ENCODE results near the gene KDM2A.
A peak's percentile ranks its signal among the peaks of the same experiment; 100 is the strongest.

KDM2A gene

GRCh38 chr11:67292671-67293070, 173.6 kb downstream of the KDM2A start:
- H3K36me3 ChIP-seq (ENCODE audit: control insufficient read depth in 2 of 2, insufficient read depth in 1 of 2, low read length in 2 of 2): peaks cover 12 to 66% of the 10 kb centered on the region in 2 experiments; a peak in 2 of 3 replicates
- H3K4me3 ChIP-seq (ENCODE audit: low read depth, low read length): no peak overlapping the region
- TF ChIP-seq ZNF561 (tag by site-specific recombination; IDR thresholded peaks at IDR 0.05; ENCODE audit: borderline replicate concordance) (no peak), BCL11B (tag by site-specific recombination; IDR thresholded peaks at IDR 0.05; ENCODE audit: low read depth) (no peak), ZXDB (tag by site-specific recombination; IDR thresholded peaks at IDR 0.05) (no peak), ZBTB6 (tag by site-specific recombination; IDR thresholded peaks at IDR 0.05) (no peak), ZNF24 (tag by site-specific recombination; IDR thresholded peaks at IDR 0.05) (no peak), ZNF677 (tag by site-specific recombination; IDR thresholded peaks at IDR 0.05) (no peak), ZNF664 (tag by site-specific recombination; IDR thresholded peaks at IDR 0.05) (no peak), ZNF544 (tag by site-specific recombination; IDR thresholded peaks at IDR 0.05) (no peak)
- H3K9me3 ChIP-seq (ENCODE audit: control insufficient read depth, insufficient read depth, low read depth, low read length): no peaks in the 10 kb centered on the region
- ChIA-PET CTCF (interaction anchor here (1.0 to 1.4 kb wide), 3 partner anchors 24 to 31 kb away, joined by 4 to 13 read pairs (median 5); no protein-coding TSS in a partner anchor), POLR2A (interaction anchor here (1.6 kb wide), 1 partner anchor 10 kb away, joined by 5 read pairs; the partner anchor contains the start of gene SSH3)
- H3K4me1 ChIP-seq (ENCODE audit: control insufficient read depth, insufficient read depth, low read length): no peaks in the 10 kb centered on the region
- H3K27ac ChIP-seq (ENCODE audit: extremely low read depth, low read depth, low read length): no peak overlapping the region

- Histone ChIP-seq H3K9me3 (ENCODE audit: control insufficient read depth, insufficient read depth, low read depth, low read length) (no peaks in the 10 kb centered on the region), H3K4me1 (ENCODE audit: control insufficient read depth, insufficient read depth, low read length) (no peaks in the 10 kb centered on the region), H3K4me3 (ENCODE audit: low read depth, low read length) (no peak overlapping the region), H3K36me3 (ENCODE audit: control insufficient read depth in 2 of 2, insufficient read depth in 1 of 2, low read length in 2 of 2) (peaks cover 12 to 67% of the 10 kb centered on the region in 2 experiments; a peak in 2 of 3 replicates), H3K27ac (ENCODE audit: extremely low read depth, low read depth, low read length) (no peak overlapping the region)
- ChIA-PET CTCF (interaction anchor here (1.0 to 1.4 kb wide), 3 partner anchors 24 to 32 kb away, joined by 4 to 13 read pairs (median 5); no protein-coding TSS in a partner anchor), POLR2A (interaction anchor here (0.8 to 1.6 kb wide), 2 partner anchors 10 kb away, joined by 3 to 5 read pairs; partner anchors contain the start of gene SSH3)
- TF ChIP-seq ZNF48 (tag by site-specific recombination; IDR thresholded peaks at IDR 0.05) (no peak), ZNF776 (tag by site-specific recombination; IDR thresholded peaks at IDR 0.05; ENCODE audit: borderline replicate concordance) (no peak), ZNF140 (tag by site-specific recombination; IDR thresholded peaks at IDR 0.05) (peak; percentile 58; the same call in 1 of the 2 replicates)
Observed at GRCh38 chr11:67293090-67293489, 174.0 kb downstream of the KDM2A start.

- CTCF ChIA-PET: interaction anchor here (0.7 to 1.0 kb wide), 3 partner anchors 34 to 209 kb away, joined by 3 to 6 read pairs (median 3); no protein-coding TSS in a partner anchor
- peaks cover 12 to 86% of the 10 kb centered on the region in 2 experiments; a peak in 2 of 3 replicates for H3K36me3 ChIP-seq (ENCODE audit: control insufficient read depth in 2 of 2, insufficient read depth in 1 of 2, low read length in 2 of 2)
- TF ChIP-seq ZNF530 (tag by site-specific recombination; IDR thresholded peaks at IDR 0.05; ENCODE audit: low read depth): no peak
- TF ChIP-seq ZNF433 (tag by site-specific recombination; IDR thresholded peaks at IDR 0.05; ENCODE audit: low read depth): no peak
- TF ChIP-seq SETDB1 (IDR thresholded peaks at IDR 0.05; ENCODE audit: insufficient read length, low read length): peak; percentile 67
- H3K27ac ChIP-seq (ENCODE audit: extremely low read depth, low read depth, low read length): no peak overlapping the region
- no peaks in the 10 kb centered on the region for H3K9me3 ChIP-seq (ENCODE audit: control insufficient read depth, insufficient read depth, low read depth, low read length)
- H3K4me1 ChIP-seq (ENCODE audit: control insufficient read depth, insufficient read depth, low read length): no peaks in the 10 kb centered on the region
- POLR2A ChIA-PET: no interaction called here
- H3K4me3 ChIP-seq (ENCODE audit: low read depth, low read length): no peak overlapping the region
Observed at GRCh38 chr11:67295846-67296245, 176.8 kb downstream of the KDM2A start.

GRCh38 chr11:67298786-67299185, 179.7 kb downstream of the KDM2A start:
- peaks cover 11 to 68% of the 10 kb centered on the region in 2 experiments; a peak in 2 of 3 replicates for H3K36me3 ChIP-seq (ENCODE audit: control insufficient read depth in 2 of 2, insufficient read depth in 1 of 2, low read length in 2 of 2)
- no peaks in the 10 kb centered on the region for H3K4me1 ChIP-seq (ENCODE audit: control insufficient read depth, insufficient read depth, low read length)
- no peaks in the 10 kb centered on the region for H3K9me3 ChIP-seq (ENCODE audit: control insufficient read depth, insufficient read depth, low read depth, low read length)
- ChIA-PET CTCF (interaction anchor here (0.7 to 1.3 kb wide), 3 partner anchors 16 to 37 kb away, joined by 3 to 4 read pairs (median 4); no protein-coding TSS in a partner anchor), POLR2A (interaction anchor here (3.7 kb wide), 1 partner anchor 10 kb away, joined by 17 read pairs; the partner anchor contains the start of gene ANKRD13D)
- no peak overlapping the region for H3K27ac ChIP-seq (ENCODE audit: extremely low read depth, low read depth, low read length)
- H3K4me3 ChIP-seq (ENCODE audit: low read depth, low read length): no peak overlapping the region
- TF ChIP-seq ZNF701 (tag by site-specific recombination; IDR thresholded peaks at IDR 0.05): no peak
- TF ChIP-seq KLF8 (tag by site-specific recombination; IDR thresholded peaks at IDR 0.05): no peak
- TF ChIP-seq ZNF76 (tag by site-specific recombination; IDR thresholded peaks at IDR 0.05; ENCODE audit: borderline replicate concordance, low read depth): no peak
- no peak for TF ChIP-seq ZNF391 (tag by site-specific recombination; IDR thresholded peaks at IDR 0.05; ENCODE audit: borderline replicate concordance, low read depth)
- TF ChIP-seq REPIN1 (tag by site-specific recombination; IDR thresholded peaks at IDR 0.05; ENCODE audit: low read depth): no peak
- no peak for TF ChIP-seq ZNF341 (tag by site-specific recombination; IDR thresholded peaks at IDR 0.05; ENCODE audit: low read depth)
- TF ChIP-seq ZNF335 (tag by site-specific recombination; conservative IDR thresholded peaks at IDR 0.05): no peak
- no peak for TF ChIP-seq ZBTB6 (tag by site-specific recombination; IDR thresholded peaks at IDR 0.05)
- no peak for TF ChIP-seq ZNF221 (tag by site-specific recombination; IDR thresholded peaks at IDR 0.05; ENCODE audit: borderline replicate concordance)
- no peak for TF ChIP-seq SP2 (tag by site-specific recombination; IDR thresholded peaks at IDR 0.05)
